ENCODE data around the gene LSS.

Gene LSS

GRCh38 chr21:46168659-46169386 is 59.8 kb downstream of the LSS start:
- DNase-seq, result no peak

- no peak for DNase-seq
Observed at GRCh38 chr21:46168238-46168637, 60.3 kb downstream of the LSS start.

- DNase-seq, result no peak
Observed at GRCh38 chr21:46165098-46165497, 63.5 kb downstream of the LSS start.

- DNase-seq, result no peak
Observed at GRCh38 chr21:46163380-46163779, 65.2 kb downstream of the LSS start.

GRCh38 chr21:46161633-46162592 is 66.7 kb downstream of the LSS start:
- DNase-seq, result no peak

GRCh38 chr21:46160907-46161632 is 67.5 kb downstream of the LSS start:
- no peak for DNase-seq

- DNase-seq, result no peak
Observed at GRCh38 chr21:46160657-46160906, 68.0 kb downstream of the LSS start.

GRCh38 chr21:46159841-46160656 is 68.5 kb downstream of the LSS start:
- DNase-seq, result no peak

GRCh38 chr21:46159390-46159789 is 69.2 kb downstream of the LSS start:
- DNase-seq, result no peak

- DNase-seq, result no peak
Observed at GRCh38 chr21:46158666-46159300, 69.8 kb downstream of the LSS start.

GRCh38 chr21:46157987-46158451 is 70.6 kb downstream of the LSS start:
- no peak for DNase-seq

- DNase-seq, result no peak
Observed at GRCh38 chr21:46157396-46157986, 71.1 kb downstream of the LSS start.

GRCh38 chr21:46156678-46157077 is 71.9 kb downstream of the LSS start:
- no peak for DNase-seq

GRCh38 chr21:46156378-46156645 is 72.3 kb downstream of the LSS start:
- DNase-seq, result no peak

- DNase-seq, result no peak
Observed at GRCh38 chr21:46155514-46156377, 72.8 kb downstream of the LSS start, which contains the start of gene FTCD. Gene FTCD, minus strand, starts transcription at chr21:46155579. Its CDS starts 56 bp downstream, at chr21:46155523.

GRCh38 chr21:46154955-46155513 is 73.5 kb downstream of the LSS start:
- DNase-seq, result no peak

GRCh38 chr21:46154155-46154954 is 74.2 kb downstream of the LSS start:
- DNase-seq, result no peak

GRCh38 chr21:46153247-46154154 is 75.1 kb downstream of the LSS start:
- peak; percentile 36 for DNase-seq
